Measurements from ENCODE around the gene NHLRC4. TPM values are rescaled to one million over a fixed set of nuclear protein-coding genes. Genes with fewer than 3 reads are reported as not detected.

NHLRC4 gene
- total RNA-seq, 1 donor from 2014 or later = 3.3 TPM

GRCh38 chr16:552171-552570 is 14.6 kb upstream of the NHLRC4 start:
- no peak for DNase-seq (ENCODE audit: extremely low read depth, low read depth, low spot score)

DNA sequence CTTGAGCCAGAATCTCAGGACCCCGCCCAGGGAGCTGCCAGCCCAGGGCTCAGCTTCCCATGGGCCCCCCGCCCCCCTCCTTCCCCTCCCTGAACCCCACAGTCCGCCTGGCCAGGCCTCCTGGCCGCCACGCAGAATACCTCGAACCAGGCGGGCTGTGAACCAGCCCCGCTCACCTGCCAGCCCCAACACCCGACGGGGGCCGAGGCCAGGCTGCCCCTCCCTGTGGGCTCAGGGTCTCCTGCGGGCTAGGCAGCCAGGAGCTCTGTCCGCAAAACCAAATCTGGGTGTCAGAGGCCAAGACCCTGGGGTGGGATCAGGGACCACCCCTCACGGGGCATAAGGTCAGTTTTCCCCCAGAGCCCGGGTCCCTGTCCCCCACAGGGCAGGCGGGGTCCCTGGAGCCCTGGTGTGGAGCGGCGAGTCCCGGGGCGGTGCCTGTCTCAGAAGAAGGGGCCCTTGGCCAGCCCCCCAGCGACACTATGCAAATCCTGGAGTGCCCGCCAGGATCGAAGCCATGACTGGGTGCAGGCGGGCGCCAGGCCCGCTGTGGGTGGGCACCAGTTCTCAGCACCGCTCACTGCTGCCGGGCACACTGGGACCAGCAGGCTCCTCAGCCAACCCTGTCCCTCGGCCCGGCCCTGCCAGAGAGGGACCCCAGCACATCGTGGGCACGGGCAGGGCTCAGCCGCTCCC is 13.1 kb upstream of the NHLRC4 start:
- DNase-seq (ENCODE audit: extremely low read depth, low read depth, low spot score) = no peak

DNA sequence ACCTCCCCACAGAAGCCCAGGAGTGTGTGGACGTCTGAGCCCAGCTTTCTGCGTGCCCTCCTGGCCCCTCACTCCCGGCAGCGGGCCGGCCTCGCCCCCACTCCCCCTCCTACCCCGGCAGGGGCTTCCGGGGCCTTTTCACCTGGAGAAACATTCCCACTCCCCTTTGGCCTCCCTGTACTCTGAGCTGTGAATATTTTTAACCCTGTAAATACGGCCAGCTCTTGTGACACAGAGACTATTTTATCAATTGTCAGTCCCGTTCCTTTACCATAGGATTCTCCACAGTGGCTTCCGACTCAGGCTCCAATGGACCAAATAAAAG is 12.5 kb upstream of the NHLRC4 start:
- no peak for DNase-seq (ENCODE audit: extremely low read depth, low read depth, low spot score)

DNA sequence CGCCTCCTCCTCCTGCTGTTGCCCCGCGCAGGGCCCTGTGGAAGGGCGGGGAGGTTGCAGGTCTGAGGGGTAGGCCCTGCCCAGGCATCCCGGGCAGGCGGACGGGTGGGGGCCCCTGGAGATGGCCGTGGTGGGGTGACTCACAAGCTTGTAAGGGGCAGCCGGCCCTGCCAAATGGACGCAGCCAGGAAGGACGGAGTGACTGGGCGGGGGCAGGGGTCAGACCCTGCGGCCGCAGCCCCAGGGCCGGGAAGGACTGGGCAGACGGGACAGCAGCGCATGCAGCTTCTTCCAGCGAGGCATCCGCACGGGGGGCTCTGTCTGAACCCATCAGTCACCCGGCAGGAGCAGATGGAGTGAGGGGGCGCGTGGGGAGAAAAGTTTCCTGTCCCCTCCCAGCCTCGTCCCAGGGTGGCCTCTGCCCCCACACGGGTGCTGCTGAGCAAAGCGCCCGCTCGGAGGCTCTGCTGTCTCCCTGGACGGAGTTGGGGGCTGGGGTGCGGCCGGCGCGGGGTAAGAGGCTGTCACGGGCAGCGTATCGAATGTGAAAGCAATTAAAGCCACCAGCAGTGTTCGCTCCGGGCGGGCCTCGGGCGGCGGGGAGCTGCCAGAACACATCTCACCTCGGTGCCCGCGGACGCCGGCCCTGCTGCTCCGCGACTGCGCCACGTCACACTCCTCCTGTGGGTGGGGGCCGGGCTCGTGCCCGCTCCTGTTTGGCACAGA is 12.0 kb upstream of the NHLRC4 start:
- DNase-seq (ENCODE audit: extremely low read depth, low read depth, low spot score) = no peak

- no peak for DNase-seq (ENCODE audit: extremely low read depth, low read depth, low spot score)
Measured at GRCh38 chr16:555528-556473, 11.0 kb upstream of the NHLRC4 start.

DNA sequence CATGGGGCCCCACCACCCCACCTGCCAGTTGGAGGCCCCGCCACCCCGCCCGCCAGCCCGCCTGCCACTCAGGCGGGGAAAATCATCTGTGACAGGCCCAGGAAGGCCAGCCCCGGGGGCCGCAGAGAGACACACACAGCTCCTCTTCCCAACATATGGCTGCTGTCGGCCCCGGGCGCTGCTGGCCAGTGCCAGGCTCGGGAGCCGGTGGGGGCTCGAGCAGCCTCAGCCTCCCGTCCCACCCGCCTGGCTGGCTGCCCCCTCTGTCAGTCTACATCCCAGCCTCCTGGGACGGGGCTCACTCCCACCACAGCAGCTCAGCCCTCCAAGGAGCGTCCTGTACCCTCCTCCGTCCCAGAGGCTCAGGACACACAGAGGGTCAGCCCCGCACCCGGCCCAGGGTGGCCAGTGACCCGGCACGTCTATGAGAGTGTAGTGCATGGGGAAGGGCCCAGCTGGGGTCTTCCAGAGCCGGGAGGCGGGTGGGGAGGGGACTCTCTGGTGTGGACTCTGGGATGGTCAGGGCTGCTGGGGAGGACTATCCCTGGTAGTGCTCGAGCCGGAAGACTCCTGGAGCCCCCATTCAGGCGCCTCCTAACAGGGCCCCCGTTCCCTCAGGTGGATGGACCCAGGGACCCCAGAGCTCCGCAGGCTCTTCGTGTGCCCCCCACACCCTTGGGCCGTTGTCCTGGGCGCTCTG is 10.2 kb upstream of the NHLRC4 start:
- DNase-seq (ENCODE audit: extremely low read depth, low read depth, low spot score) = no peak

- DNase-seq (ENCODE audit: extremely low read depth, low read depth, low spot score) = no peak
Measured at GRCh38 chr16:557463-558297, 9.1 kb upstream of the NHLRC4 start.

- no peak for DNase-seq (ENCODE audit: extremely low read depth, low read depth, low spot score)
Measured at GRCh38 chr16:558298-559020, 8.3 kb upstream of the NHLRC4 start.

GRCh38 chr16:559021-559380 is 7.8 kb upstream of the NHLRC4 start:
- no peak for DNase-seq (ENCODE audit: extremely low read depth, low read depth, low spot score)

GRCh38 chr16:559411-560203 is 7.2 kb upstream of the NHLRC4 start:
- DNase-seq (ENCODE audit: extremely low read depth, low read depth, low spot score) = no peak

GRCh38 chr16:560204-560700 is 6.6 kb upstream of the NHLRC4 start, which contains the start of gene PRR35:
PRR35 (plus strand) TSS chr16:560394; CDS start chr16:563295, 2,901 bp downstream.
- no peak for DNase-seq (ENCODE audit: extremely low read depth, low read depth, low spot score)

- DNase-seq (ENCODE audit: extremely low read depth, low read depth, low spot score) = no peak
Measured at GRCh38 chr16:560701-561412, 5.9 kb upstream of the NHLRC4 start.

GRCh38 chr16:561413-561794 is 5.4 kb upstream of the NHLRC4 start:
- no peak for DNase-seq (ENCODE audit: extremely low read depth, low read depth, low spot score)

DNA sequence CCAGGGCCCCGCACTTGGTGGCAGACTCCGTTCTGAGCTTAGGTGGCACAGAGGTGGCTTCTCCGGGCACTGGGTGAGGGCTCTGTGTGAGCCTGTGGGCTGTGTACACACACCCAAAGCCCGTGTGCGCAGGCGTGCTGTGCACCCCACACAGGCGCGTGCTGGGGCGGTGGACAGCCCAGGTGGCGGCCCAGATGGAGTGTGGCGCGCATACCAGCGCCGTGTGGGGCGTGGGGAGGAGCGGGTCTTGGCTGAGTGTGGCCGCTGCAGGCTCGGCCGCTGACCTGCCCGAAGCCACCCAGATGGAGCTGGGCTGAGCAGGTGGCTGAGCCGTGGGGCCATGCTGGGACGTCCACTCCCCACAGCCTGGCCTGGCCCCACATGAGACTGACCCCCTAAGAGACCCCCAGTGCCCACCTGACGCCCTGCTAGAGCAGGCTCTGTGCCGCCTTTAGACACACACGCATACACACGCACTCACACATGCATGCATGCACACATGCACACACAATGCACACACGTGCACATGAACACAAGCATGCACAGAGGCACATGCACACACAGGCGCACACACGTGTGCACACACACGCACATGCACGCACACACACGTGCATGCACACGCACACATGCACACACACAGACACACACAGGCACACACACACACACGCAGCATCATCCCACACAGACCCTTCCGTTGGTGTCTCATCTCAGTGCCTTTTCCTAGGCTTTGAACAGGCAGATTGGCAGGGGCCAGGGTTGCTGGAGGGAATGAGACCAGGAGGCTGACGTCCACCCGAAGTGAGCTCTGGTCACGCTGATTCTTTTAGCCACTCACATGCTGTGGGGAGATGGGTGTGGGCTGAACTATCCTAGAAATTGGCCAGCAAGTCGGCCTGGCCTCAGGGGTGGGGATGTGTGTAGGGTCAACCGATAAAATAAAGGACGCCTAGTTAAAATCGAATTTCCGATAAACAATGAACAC is 4.6 kb upstream of the NHLRC4 start:
- DNase-seq (ENCODE audit: extremely low read depth, low read depth, low spot score) = no peak

GRCh38 chr16:563072-563644 is 3.6 kb upstream of the NHLRC4 start:
- no peak for DNase-seq (ENCODE audit: extremely low read depth, low read depth, low spot score)

All from glomerular endothelial cell (primary cell).